EH (cell line): ENCODE results near the gene SORCS1.

Experiments
- DNase-seq: peaks from one replicate; pipeline ENCODE4 v3.0.0-alpha.2; 2015; ENCODE audit warnings: low read depth

The SORCS1 gene

DNA sequence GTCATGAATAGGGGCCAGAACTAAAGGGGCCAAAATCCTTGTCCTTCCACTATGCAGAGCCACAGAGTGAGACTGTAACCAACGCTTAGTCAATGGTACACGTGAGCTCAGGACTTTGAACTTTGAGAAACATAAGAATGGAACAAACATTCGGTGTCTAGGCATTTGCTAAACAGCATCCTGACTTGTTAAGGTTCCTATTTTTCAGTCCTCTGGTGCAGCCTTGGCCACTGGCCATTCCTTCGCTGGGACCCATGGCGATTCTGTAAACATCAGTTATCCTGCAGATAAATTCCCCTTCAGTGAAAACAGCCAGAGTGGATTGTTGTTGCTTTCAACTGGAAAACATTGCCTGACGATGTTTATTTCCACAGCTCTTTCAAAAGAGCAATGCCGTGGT lies 266.8 kb downstream of the SORCS1 start:
- DNase-seq = no peak

DNA sequence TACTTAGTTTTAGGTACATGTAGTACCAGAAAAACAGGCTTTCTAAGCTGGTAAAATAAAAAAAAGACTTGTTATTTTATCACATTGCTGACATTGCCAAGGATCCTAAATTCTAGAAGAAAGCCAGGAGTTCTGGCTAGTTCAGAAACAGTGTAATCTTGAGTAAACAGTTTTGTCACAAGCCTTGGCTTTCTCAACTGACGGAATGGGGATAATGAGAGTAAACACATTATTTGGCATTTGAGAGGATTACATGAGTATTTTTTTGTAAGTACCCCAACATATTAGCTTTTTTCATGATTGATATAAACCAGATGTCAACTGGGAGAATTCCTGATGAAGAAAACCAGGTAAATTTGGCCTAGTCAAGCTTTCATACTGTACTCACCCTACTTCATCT lies 269.8 kb downstream of the SORCS1 start:
- DNase-seq = no peak

DNA sequence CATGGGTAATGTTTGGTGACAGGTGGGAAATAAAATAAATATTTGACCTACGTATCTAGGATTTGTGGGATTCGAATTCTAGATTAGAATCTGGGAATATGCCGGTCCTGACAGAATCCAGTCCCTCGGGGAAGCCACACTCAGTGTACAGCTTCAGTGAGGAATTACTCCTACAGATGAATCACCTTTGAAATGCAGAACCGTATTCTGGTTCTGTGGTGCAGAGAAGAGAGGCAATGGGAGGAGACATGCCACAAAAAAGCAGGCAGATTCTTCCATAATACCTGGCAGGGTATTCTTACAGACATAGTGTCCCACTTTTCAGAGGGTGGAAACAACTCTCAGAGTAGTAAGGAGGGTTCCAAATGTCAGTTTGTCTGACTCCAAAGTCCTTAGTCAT lies 286.9 kb downstream of the SORCS1 start:
- no peak for DNase-seq

DNA sequence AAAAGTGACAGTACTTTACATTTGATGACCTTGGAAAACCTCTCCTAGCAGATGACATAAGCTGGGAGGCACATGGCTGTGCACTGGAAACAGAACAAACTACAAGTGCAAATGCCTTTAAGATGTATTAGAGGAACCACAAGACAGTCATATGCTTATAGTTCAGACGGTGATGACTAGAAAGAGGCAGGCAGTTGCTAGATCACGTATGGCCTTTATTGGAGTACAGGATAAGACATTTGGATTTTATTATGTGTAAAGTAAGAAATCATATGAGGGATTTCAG lies 290.0 kb downstream of the SORCS1 start:
- DNase-seq = no peak

DNA sequence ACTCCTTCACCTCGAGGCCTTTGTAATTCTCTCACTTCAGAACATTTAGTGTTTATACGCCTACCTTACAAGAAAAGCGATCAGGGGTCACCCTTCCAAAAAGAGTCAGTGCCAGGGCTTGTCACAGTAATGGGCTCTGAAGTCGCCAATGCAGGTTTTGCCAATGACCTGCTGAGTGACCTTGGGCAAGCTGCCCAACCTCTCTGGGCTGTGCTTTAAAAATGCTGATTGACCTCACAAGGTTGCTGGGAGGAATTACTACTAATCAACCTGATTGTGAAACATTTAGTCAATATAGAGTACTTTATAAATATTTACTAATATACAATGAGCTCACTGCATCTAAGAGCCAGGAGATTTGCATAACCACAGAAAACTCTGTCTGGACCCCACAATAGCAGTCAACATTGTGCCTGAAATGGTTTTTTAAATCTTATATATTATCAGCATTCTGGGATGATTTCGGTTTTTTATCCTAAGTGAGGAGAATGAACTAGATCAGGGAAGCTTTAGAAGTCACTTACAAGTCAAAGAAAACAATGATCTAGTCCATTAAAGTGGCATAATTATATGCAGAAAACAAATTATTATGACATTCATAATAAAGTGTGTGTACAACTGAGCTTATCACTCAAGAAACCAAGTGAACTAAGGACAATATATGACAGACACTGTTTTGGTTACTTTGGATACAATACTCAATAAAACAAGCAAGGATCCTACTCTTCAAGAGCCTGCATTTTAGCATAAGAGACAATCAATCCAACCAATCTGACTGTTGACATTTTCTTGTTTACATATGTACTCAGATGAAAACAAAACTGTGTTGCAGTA lies 290.5 kb downstream of the SORCS1 start:
- DNase-seq = no peak

DNA sequence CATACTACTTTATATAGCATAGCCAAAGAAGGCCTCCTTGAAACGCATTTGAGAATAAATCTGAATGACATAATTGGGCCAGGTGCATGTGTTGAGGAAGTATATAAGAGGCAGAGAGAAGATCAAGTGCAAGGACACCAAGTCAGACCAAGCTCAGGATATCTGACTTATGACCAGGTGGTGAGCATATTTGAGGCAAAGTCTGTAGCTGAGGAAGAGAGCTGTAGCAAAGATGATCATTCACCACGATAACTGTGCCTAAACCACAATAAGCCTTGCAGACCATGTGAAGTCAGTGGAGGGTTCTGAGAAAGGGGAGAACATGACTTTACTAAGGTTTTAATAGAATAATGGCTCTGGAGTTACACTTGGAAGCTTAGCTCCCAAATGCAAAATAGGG lies 292.3 kb downstream of the SORCS1 start:
- DNase-seq = no peak

DNA sequence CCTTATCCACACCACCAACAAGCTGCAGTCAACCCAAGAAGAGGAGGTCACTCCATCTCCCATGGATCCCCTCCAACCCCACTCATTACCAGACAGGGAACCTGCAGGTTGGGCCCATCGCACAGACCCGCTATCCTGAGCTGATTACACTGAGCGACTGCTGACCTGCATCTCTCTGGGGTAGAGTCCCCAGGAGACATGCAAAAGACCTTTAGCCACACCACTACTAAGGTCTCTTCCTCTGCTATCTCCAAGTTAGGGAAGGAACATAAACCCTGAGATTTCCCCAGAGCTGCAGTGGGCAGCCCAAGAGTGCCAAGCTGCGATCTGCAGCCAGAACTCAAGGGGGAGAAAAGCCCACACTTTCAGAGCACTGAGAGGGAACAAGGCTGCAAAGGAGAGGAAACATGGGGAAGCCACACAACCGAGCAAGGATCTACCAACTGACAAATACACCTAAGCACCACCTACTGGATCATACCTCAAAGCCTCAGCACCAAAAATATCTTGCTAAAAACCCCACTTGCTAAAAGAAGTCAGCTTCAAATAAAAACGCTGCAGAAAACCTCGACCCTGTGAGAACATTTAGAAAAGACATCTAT lies 298.2 kb downstream of the SORCS1 start:
- no peak for DNase-seq

DNA sequence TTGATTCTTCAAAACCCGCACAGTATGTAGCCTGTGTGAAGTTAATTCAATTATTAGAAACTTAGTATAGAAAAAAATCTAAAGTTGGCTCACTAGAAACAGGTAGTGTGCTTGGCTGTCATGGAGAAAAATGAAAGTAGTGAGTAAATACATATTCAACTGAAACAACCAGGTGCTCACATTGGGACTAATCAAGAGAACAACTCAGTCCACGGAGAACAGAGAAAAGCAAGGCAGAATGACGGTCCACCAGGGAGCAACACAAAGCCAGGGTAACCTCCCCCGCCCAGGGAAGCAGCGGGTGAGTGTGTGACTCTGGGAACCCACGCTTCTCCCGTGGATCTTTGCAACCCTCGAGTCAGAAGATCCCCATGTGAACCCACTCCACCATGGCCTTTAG lies 300.5 kb downstream of the SORCS1 start:
- no peak for DNase-seq

DNA sequence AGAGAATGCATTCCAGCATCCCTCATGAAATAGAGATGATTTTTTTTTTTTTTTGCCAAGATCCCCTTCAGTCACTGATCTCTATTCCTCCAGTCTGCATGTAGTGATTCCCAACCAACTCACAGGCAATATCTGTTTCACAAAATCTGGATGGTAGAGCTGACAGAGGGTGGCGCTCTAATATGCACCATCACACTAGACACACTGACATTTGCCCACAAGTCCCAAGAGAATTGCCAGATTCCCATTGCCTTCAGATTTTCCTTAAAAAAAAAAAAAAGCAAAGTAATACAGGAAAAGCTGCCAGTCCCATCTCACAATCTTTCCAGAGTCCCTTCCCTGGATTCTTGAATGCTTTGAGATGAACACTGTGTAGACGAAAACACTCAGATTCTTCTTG lies 301.0 kb downstream of the SORCS1 start:
- no peak for DNase-seq

DNA sequence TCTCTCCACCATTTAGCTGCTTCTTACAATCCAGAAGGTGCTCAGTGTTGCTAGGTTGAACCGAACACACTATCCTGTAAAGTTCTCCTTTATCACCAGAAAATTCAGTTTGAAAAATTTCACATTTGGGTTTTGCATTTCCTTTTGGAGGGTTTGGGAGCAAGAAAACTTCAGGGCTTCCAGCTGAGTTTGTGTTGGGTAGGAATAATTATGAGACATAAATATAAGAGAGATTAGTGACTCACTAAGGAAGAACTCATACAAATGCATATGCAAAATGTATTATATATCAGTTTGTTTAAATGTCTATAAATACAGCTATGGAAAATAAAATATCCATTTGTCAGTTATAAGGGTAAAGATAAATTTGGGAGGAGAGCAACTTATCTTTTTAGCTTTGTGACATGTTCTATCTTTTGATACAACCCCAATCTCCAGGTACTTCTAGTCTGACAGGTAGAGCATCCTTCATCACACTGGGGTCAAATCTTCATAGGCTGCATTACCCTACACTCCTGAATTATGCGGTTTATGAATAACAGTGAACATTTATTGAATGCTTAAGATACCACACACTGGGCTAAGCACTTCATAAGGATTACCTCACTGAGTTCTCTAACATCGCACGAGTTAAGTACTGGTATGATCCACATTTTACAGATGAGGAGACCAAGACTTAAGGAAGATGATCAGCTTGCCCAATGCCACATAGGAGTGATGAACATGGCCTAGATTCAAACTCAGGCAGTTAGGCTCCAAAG lies 304.4 kb downstream of the SORCS1 start:
- no peak for DNase-seq

DNA sequence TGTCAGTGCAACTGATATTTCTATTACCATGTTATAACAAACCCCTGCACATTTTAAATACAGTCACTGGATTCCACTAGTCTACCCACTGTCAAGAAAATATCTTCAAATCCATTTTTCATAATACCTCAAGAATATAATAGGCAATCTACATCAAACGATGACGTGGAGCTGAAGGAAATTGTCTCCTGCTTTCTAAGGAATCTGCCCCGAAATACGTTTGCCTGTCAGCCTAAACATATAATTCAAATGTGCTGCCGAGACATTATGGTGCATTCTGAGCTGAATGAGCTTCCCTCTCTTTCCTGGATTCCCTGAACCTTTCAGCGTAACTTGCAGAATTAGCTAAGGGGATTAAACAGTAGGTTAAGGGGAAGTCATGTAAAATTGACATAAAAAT lies 306.8 kb downstream of the SORCS1 start:
- no peak for DNase-seq

DNA sequence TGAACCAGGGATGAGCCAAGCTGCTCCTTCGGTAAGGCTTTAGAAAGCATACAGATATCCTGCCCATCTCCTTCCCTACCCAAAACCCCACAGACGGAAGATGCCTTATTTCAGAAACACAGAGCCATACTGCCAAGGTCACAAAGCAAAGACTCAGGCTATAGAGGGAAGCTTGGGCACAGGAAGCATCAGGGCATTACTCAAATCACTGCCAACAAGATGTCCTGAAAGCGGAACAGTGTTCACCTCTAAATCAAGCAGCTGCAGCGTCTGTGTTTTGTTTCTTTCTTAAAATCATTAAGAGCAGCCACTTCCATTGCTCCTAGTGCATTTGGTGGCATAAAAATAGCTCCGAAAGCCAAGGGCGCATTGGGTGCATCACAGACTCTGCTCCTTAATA lies 307.3 kb downstream of the SORCS1 start:
- no peak for DNase-seq

DNA sequence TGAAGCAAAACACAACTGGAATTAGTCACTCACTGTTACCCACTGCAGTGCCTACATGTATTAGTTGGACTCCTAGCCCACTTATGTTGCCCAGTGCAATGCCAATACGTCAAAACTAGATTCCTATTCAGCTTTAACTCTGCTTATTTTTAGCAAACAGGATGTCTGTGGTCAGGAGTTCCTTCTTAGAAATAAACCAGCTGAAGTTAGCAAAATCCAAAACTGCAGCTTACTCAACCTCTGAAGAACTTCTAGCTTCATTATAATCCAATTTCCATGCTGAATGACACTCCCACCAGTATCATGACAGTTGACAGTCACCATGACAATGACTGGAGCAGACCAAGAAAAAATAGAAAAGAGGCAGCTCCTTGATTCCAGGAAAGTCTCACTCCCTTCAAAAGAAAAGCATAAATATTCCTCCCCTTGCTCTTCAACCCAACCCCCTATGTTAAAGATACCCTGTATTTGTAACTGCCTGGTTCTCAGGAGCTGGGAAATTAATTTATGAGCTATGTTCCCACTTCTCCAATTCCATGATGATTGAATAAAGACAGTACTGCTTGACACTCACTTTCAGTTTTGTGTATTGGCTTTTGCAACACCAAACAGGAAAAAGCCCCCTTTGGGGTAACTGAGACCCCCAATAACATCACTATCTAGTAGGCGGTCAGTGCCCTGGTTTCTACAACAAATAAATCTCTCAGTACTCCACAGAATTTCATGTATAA lies 327.4 kb downstream of the SORCS1 start:
- no peak for DNase-seq

DNA sequence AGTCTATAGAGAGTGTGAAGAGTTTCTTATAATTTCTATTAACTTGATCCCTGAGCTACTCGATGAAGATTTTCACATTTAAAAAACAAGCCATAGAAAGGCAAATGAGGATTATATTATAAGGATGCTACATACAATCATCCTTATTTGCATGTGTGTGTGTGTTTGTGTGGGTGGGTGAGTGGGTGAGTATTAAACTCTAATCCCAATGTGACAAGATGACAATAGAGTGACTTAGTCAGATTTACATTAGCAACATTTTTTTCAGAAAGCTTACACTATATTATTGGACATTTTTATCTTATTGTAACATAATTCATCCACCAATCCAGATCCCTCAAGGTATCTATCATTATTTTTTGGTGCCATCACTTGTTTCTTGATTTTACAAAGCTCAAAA lies 331.7 kb downstream of the SORCS1 start:
- DNase-seq = no peak

DNA sequence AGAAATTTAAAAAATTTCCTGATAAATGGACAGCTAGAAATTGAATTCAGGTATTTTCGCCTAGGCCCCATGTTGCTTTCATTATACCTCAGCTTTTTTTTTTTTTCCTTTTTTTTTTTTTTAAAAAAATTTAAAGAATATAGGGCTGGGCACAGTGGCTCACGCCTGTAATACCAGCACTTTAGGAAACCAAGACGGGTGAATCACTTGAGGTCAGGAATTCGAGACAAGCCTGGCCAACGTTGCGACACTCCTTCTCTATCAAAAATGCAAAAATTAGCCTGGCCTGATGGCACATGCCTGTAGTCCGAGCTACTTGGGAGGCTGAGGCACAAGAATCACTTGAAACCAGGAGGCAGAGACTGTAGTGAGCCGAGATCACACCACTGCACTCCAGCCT lies 334.0 kb downstream of the SORCS1 start:
- DNase-seq = no peak

DNA sequence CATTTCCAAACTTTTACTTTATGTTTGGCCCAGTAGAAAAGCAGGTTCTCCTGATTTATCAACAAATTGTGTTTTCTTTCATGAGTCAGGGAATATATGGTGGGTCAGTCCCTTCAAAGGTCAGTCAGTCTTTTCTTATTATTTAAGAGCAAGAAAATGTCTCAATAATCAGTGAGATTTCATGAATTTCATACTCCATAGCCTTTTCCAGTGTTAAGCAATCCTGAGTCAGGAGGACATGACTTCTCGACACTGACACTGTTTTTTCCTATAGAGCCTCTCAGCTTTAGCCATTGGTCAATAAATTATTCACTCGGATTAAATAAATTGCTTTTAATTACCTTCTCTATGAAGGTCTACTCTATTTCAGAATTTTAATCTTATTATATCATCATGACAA lies 334.5 kb downstream of the SORCS1 start:
- no peak for DNase-seq

DNA sequence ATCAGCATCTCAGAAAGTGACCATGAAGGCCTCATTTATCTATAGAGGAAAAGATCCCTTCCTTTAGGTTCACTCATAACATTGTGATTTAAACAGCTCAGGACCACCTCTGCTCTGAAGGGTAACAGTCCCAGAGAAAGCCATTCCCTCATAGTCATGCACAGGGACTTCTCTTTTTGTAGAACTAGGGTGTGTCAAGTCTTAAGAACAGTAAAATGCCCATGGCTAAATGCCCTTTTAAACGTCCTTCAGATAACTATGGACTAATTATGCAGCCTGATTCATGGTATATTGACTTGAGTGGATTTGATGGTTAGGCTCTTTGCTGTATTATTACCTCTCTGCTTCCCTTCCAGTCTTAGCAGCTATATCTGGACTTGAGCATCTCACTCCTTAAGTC lies 337.8 kb downstream of the SORCS1 start:
- no peak for DNase-seq

DNA sequence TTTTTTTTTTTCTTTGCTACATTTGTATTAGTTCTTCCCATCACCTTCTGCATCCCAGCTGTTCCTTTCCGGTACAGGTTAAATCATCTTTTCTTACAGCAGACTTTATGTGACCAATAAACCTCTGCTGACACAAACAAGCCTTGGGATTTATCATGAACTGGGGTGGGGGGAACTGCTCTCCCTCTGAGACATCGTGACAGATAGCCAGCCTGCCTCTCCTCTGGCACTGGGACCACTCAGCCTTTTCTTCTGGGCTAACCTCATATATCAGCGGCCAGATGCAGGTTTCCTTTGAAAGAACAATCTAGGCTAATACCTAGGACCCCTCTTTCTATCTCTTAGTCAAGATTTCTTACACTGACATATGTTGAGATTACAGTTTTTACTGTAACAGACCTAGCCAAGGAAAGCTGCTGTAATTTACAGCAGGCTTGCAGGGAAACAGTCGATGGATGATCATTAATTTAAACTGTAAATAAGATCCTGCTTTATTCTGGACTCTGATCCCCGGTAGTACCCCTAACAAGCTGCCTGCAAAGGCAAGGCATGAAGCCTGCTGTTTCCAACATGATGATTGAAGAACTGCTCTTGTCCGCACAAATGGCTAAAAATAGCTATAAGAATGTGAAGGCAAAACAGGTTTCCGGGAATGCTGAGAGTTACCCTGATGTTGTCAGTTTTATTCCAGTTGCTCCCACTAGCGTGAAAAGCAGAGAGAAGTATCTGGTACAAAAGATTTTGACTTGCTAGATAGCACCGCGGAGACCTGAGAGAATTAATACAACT lies 338.7 kb downstream of the SORCS1 start:
- no peak for DNase-seq

DNA sequence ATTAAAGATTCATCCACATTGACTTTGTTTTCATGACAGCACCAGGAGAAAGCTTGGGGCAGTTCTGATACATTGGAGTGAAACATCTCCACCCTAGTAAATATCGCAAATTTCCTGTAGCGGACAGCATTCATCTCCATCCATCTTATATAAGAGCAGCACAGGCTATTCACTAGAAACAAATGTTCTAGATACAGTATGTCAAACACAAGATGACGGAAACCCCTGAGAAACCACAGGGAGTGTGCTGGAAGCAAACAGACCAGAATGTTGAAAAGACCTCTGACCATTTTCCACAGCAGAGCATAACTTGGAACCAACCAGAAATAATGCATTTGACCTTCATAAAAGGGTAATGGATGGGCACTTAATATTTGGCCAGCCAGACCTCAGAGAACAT lies 343.9 kb downstream of the SORCS1 start:
- no peak for DNase-seq

DNA sequence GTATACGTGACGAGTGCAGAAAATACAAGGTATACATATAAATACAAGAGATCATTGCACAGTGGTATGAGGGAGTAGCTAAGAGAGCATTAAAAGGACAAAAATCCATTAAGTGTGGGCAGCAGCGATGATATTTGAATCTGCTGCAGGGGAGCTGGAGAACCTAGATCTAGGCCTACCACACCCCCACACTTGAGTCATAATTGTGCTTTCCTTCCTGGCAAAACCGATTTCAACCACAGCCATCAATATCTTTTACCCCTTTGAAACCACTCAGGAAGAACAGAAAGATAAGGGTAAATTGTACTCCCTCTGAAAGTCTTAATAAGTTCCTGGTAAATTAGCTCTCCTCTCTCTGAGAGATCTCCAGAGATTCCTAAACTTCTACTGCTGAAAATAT lies 345.0 kb downstream of the SORCS1 start:
- DNase-seq = no peak

DNA sequence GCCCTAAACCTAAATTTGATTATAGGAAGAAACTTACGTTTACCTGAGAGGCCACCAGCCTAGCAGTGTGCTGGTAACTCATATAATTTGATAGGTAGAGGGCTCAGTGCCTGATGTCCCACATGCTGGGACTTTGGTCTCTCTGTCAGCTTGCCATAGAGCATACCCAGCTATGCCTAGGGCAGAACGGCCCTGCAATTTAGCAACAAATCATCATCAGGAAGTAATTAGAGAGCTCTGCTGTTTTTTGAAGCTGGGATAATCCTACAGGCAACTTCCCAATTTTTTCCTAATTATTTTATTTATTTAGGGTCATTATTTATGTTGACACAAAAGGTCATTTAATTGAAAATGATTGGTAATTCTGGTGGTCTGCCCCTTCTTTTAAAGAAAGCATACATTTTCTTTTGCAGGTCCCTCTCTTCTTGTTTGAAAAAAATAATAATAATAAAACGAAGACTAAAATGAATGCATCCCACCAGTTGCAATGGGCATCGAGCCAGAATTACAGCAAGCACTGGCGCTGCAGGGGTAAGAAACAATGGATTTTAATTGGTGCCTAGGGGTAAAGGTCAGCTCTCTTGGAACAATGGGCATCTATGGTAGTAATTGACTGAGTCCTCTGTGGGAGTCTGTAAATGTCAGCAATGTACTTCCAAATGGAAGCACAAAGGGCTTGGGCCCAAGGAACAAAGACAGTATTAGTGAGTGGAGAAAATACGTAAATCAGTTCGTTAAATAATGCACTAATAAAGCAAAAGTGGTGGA lies 348.0 kb downstream of the SORCS1 start:
- no peak for DNase-seq
